Measurements from ENCODE around the gene COX19.
"Not testable (repeated sequence)": the region's sequence is repeated elsewhere in the genome, so short reads cannot be mapped to it uniquely, and the experiment has no call there.

The COX19 gene

GRCh38 chr7:1010226-1010625, 34.9 kb upstream of the COX19 start:
- no peak for DNase-seq

- DNase-seq = no peak
These were observed 34.4 kb upstream of the COX19 start for GRCh38 chr7:1009747-1010146.

GRCh38 chr7:1008733-1009363, 33.5 kb upstream of the COX19 start:
- no peak for DNase-seq

- DNase-seq = no peak
These were observed 32.6 kb upstream of the COX19 start for GRCh38 chr7:1007901-1008300.

- no peak for DNase-seq
These were observed 30.0 kb upstream of the COX19 start for GRCh38 chr7:1005303-1005702.

- DNase-seq = peak in 1 of 2 donors; percentile 70
These were observed 28.9 kb upstream of the COX19 start for GRCh38 chr7:1004018-1004852.

- not testable (repeated sequence) for DNase-seq
These were observed 27.1 kb upstream of the COX19 start for GRCh38 chr7:1002445-1002844.

GRCh38 chr7:1002026-1002425, 26.7 kb upstream of the COX19 start:
- not testable (repeated sequence) for DNase-seq

- not testable (repeated sequence) for DNase-seq
These were observed 25.9 kb upstream of the COX19 start for GRCh38 chr7:1001069-1001770.

- DNase-seq = no peak
These were observed 24.9 kb upstream of the COX19 start for GRCh38 chr7:999941-1000935.

GRCh38 chr7:999149-999879, 24.0 kb upstream of the COX19 start:
- DNase-seq = no peak

- DNase-seq = no peak
These were observed 22.4 kb upstream of the COX19 start for GRCh38 chr7:997404-998395.

GRCh38 chr7:996079-996872, 20.9 kb upstream of the COX19 start:
- DNase-seq = no peak

- DNase-seq = no peak
These were observed 20.2 kb upstream of the COX19 start for GRCh38 chr7:995571-995970.

- no peak for DNase-seq
These were observed 19.4 kb upstream of the COX19 start for GRCh38 chr7:994592-995308.

GRCh38 chr7:992709-993607, 17.6 kb upstream of the COX19 start:
- peak; percentile 93 to 95 for DNase-seq

GRCh38 chr7:991729-992656, 16.6 kb upstream of the COX19 start:
- no peak for DNase-seq

Measured in CD4-positive, alpha-beta T cell treated with Interleukin-1 beta for 1 hour (primary cell).